NCI-H1417 treated with DMSO at 0.1 percent for 48 hours (cell line): ENCODE data around the gene OR10H5.

Experiments used
- DNase-seq: peaks from one replicate; lab custom pipeline; 2025; lab: John Stamatoyannopoulos, UW

The OR10H5 gene

DNA sequence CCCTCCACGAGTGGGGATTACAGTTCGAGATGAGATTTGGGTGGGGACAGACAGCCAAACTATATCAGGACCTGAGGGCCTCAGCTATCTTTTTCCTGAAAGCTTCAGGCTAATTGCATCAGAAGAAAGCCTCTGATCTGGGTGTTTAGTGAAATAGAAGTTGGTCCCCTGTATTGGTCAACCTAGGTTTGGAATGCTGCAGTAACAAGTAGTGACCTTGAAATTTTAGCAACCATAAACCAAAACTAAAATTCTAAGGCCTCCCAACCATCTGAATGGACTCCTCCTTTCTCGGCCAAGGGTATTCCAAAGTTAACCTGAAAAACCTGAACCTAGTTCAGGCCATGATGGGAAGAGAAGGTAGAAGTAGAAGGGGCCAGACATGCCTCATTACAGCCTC is 62.9 kb downstream of the OR10H5 start:
- DNase-seq = no peak
